ENCODE measurements around the gene HOXD10. TPM values are rescaled to one million over a fixed set of nuclear protein-coding genes. Genes with fewer than 3 reads are reported as not detected.

HOXD10 gene
- total RNA-seq, 2 experiments from 2014 or later: not detected

GRCh38 chr2:176139661-176140512 is 23.3 kb downstream of the HOXD10 start:
- Histone ChIP-seq H3K79me2 (ENCODE audit: insufficient read depth, low read depth, low read length) (no peaks in the 10 kb centered on the region), H3K27ac (ENCODE audit: low read depth, low read length, poor library complexity, severe bottlenecking) (no peak overlapping the region), H3K4me3 (ENCODE audit: low read depth, low read length, poor library complexity, severe bottlenecking) (no peak overlapping the region), H3K36me3 (ENCODE audit: insufficient read depth, low read length) (no peaks in the 10 kb centered on the region), H2AFZ (ENCODE audit: low read length) (no peak overlapping the region), H3K4me1 (ENCODE audit: insufficient read depth, low read length, poor library complexity, severe bottlenecking) (peaks cover 3% of the 10 kb centered on the region), H3K4me2 (ENCODE audit: low read length) (peak overlapping the region; percentile 67; the same call in 1 of the 2 replicates), H3K9me3 (ENCODE audit: low read length) (no peaks in the 10 kb centered on the region), H4K20me1 (ENCODE audit: insufficient read depth, low read length) (no peaks in the 10 kb centered on the region), H3K9me2 (ENCODE audit: insufficient read depth, low read length) (no peaks in the 10 kb centered on the region)
- POLR2A ChIA-PET: interaction anchor here (1.0 kb wide), 1 partner anchor 315 kb away, joined by 3 read pairs; no protein-coding TSS in a partner anchor
- BruUV-seq (replicated peaks): no TSS peak
- DNase-seq (ENCODE audit: low spot score): no peak
- intact Hi-C loops (cut with micrococcal nuclease; ENCODE audit: unreplicated experiment): loop anchor here (1.0 kb wide), 2 partner anchors 315 to 512 kb away; no protein-coding TSS in a partner anchor
- CTCF ChIA-PET (ENCODE audit: unreplicated experiment): interaction anchor here (0.6 to 0.7 kb wide), 5 partner anchors 45 to 374 kb away, joined by 3 to 14 read pairs (median 3); no protein-coding TSS in a partner anchor
- TF ChIP-seq EZH2phosphoT487 (IDR thresholded peaks at IDR 0.05; ENCODE audit: borderline replicate concordance, low read depth, low read length) (no peak), CTCF (conservative IDR thresholded peaks at IDR 0.05; ENCODE audit: low read length) (no peak)

GRCh38 chr2:176140513-176141317 is 24.1 kb downstream of the HOXD10 start:
- no peak for TF ChIP-seq EZH2phosphoT487 (IDR thresholded peaks at IDR 0.05; ENCODE audit: borderline replicate concordance, low read depth, low read length)
- peak; percentile 80 for TF ChIP-seq CTCF (conservative IDR thresholded peaks at IDR 0.05; ENCODE audit: low read length)
- H3K4me1 ChIP-seq (ENCODE audit: insufficient read depth, low read length, poor library complexity, severe bottlenecking): peaks cover 3% of the 10 kb centered on the region
- ChIA-PET CTCF (ENCODE audit: unreplicated experiment) (interaction anchor here (0.6 to 0.9 kb wide), 5 partner anchors 46 to 373 kb away, joined by 3 to 14 read pairs (median 3); no protein-coding TSS in a partner anchor), POLR2A (interaction anchor here (0.6 to 1.0 kb wide), 2 partner anchors 314 to 321 kb away, joined by 3 read pairs; no protein-coding TSS in a partner anchor)
- H3K36me3 ChIP-seq (ENCODE audit: insufficient read depth, low read length): no peaks in the 10 kb centered on the region
- no peaks in the 10 kb centered on the region for H4K20me1 ChIP-seq (ENCODE audit: insufficient read depth, low read length)
- H3K9me3 ChIP-seq (ENCODE audit: low read length): no peaks in the 10 kb centered on the region
- H3K79me2 ChIP-seq (ENCODE audit: insufficient read depth, low read depth, low read length): no peaks in the 10 kb centered on the region
- peak overlapping the region; percentile 57 for H3K4me3 ChIP-seq (ENCODE audit: low read depth, low read length, poor library complexity, severe bottlenecking)
- intact Hi-C loops (cut with micrococcal nuclease; ENCODE audit: unreplicated experiment): loop anchor here (1.0 kb wide), 2 partner anchors 315 to 512 kb away; no protein-coding TSS in a partner anchor
- H2AFZ ChIP-seq (ENCODE audit: low read length): peak overlapping the region; percentile 8; the same call in 1 of the 2 replicates
- peak; percentile 68 for DNase-seq (ENCODE audit: low spot score)
- peak overlapping the region; percentile 67; the same call in 1 of the 2 replicates for H3K4me2 ChIP-seq (ENCODE audit: low read length)
- H3K27ac ChIP-seq (ENCODE audit: low read depth, low read length, poor library complexity, severe bottlenecking): no peak overlapping the region
- no TSS peak for BruUV-seq (replicated peaks)
- H3K9me2 ChIP-seq (ENCODE audit: insufficient read depth, low read length): no peaks in the 10 kb centered on the region
